HG03039 (cell line): Measurements from ENCODE around the gene PGBD5.

Source experiments
- ATAC-seq: cut with Tn5 transposase; IDR thresholded peaks from one replicate; pipeline ENCODE4 v1.9.1; 2021; ENCODE audit warnings: mild to moderate bottlenecking, moderate library complexity; ENCODE audit not compliant: unreplicated experiment

Gene PGBD5

DNA sequence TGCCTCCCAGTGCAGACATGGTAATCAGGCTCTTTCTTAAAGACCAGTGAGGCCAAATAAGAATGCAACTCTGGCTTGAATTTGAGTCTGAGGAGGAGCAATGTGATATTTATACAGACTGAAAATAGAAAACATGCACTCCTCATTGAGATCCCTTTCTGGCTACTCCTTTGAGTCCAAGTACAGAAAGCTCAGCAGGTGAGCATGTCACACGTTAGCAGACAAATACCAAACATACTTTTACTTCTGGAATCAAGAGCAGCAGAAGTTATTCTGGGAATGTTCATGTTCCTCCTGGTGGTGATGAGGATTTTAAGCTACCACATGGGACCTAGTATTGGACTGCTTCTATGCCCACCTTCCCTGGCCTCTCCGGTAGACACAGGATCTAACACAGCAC, 48.3 kb downstream of the PGBD5 start:
- no peak for ATAC-seq

- no peak for ATAC-seq
Measured at GRCh38 chr1:230377324-230377723, 48.8 kb downstream of the PGBD5 start.

GRCh38 chr1:230376296-230376695, 49.8 kb downstream of the PGBD5 start:
- ATAC-seq, result no peak

DNA sequence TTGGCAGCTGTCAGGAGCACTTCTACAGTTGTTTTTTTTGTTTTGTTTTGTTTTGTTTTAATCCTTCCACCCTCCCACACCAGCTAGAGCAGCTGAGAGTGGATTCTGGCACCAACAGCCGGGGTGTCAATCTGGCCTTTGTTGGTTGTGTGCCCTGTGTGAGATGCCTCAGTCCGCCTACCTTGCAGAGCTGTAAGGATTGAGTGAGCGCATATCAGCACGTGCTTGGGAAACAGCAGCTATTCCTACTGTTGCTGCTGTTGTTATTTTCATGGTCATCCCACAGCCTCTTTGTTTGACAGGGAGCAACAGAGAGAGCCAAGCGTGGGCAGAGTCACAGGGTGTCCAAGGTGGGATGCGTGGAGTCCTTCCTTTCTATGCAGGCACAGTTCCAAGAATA, 50.4 kb downstream of the PGBD5 start:
- no peak for ATAC-seq

GRCh38 chr1:230375147-230375546, 51.0 kb downstream of the PGBD5 start:
- no peak for ATAC-seq

DNA sequence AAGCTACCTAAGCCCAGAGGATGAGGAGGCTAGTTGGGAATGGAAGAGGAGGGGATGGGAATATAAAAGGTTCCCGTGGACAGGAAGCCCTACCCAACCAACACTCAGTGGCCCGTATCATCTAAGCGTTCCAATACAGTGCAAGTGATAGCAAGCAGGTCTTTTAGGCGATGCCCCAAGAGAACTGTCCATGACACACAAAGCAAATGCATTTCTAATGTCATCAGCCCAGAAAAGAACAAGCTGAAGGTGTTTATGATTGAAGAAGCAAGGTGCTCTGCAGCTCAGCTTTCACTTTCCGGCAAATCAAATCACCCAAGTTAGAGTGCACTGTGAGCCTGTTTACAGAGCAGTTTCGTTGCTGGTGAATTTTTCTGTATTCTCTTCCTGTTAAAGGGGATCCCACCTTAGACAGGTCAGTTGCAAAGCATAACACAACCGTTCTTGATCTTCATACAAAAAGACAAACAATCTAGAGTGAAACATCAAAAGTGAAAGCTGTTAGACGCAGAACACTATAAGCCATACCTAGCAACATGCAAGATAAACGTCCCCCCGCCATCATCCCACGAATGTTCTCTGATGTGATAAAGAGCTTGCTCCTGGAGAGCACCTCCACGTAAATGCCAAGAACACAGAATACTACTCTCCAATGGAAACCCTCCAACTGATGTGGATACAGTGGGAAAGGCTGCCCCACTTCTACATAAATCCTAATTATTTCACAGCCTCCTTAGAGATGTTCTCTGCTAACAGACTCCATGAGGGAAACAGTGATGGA, 54.0 kb downstream of the PGBD5 start:
- no peak for ATAC-seq

- ATAC-seq, result no peak
Measured at GRCh38 chr1:230370109-230370508, 56.0 kb downstream of the PGBD5 start.

DNA sequence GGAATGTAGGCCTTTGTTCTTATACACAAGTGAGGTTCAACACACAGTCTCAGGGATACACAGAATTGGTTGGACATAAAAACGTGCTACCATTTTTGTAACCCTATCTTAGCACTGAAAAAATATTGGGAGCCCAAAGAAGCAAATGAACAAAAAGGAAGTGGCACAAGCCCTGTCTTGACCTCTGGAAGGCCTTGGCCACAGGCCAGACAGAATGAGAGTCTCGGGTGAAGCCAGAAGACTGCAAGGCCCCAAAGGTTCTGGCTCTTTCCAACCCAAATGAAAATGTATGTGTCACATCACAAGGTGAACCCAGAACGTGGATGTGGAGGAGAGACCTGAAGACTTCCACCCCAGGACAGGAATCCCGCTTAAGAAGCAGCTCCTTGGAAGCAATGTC, 57.3 kb downstream of the PGBD5 start:
- ATAC-seq, result no peak

GRCh38 chr1:230368363-230368762, 57.8 kb downstream of the PGBD5 start:
- no peak for ATAC-seq

DNA sequence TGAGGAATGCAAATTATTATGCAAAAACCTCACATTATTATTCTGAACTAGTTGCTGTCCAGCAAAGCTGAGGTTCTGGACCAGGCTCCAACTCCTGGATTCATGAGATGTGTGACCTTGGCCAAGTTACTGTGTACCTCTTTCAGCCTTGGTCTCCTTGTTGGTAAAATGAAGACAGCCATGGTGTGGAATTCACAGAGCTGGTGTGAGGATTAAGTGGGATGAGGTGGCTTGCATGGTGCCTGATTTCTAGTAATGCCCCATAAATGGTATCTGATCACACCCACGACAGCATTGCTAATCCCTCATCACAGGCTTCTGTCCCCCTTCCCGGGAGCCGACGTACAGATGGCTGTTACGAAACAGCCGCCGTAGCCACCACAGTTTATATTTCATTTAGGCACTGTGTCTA, 59.6 kb downstream of the PGBD5 start:
- ATAC-seq, result no peak

- ATAC-seq, result no peak
Measured at GRCh38 chr1:230365723-230366307, 60.3 kb downstream of the PGBD5 start.

- no peak for ATAC-seq
Measured at GRCh38 chr1:230362949-230363348, 63.2 kb downstream of the PGBD5 start.

DNA sequence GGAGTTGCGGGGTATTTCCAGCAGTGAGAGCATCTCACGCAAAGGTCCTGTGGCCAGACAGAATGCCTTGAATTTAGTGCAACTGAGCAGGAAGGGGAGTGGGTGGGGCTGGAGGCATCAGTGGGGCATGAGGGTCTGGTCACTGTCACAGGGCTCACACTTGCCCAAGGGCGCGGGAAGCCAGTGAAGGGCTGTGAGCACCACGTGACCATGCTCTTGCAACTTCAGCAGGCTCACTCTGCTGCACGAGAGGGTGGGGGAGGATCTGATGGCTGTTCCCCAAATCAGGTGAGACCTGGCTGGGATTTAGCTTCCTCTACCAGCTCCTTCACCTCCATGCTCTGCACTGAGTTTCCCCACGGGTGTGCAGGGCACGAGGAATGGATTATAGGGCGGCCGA, 64.2 kb downstream of the PGBD5 start:
- no peak for ATAC-seq

- ATAC-seq, result no peak
Measured at GRCh38 chr1:230359992-230360668, 66.0 kb downstream of the PGBD5 start.

DNA sequence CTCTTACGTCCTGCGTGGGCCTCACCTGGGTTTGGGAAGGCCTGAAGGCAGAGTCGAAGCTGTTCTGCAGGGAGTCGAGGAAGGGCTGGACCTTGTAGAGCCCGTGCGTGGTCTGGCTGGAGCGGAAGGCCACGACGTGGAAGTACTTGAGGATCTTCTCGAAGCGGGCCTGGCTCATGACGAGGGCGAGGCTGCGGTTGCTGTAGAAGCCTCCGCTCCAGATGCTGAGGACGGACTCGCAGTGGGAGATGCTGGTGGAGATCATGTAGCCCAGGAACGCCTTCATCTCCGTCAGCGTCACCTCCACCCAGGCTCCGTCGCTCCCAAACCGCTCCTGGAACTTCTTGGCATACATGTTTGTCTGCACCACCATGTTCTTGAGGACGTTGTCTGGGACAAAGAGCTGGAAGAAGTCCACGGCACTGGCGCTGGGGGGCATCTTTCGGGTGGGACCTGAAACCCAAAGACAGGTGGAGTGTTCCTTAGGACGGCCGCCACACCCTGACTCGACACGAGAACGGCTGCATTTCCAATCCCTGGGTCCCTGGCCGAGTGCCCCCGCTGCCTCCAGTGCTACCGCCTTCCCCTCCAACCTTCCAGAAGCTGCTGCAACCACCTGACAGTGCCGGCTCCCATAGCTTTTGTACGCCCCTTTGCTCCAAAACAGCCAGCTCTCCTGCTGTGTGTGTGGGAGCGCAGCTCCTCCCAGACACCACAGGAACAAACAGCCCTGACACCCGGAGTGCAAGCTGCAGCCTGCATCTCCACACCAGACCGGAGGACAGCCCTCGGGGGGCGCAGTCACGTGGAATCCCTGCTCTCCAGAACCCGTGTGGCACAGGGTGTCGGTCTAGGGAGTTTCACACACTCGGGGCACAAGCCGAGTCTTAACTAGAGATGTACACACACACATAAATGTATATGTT, 69.0 kb downstream of the PGBD5 start:
- ATAC-seq, result no peak

- ATAC-seq, result no peak
Measured at GRCh38 chr1:230356190-230356589, 69.9 kb downstream of the PGBD5 start.

DNA sequence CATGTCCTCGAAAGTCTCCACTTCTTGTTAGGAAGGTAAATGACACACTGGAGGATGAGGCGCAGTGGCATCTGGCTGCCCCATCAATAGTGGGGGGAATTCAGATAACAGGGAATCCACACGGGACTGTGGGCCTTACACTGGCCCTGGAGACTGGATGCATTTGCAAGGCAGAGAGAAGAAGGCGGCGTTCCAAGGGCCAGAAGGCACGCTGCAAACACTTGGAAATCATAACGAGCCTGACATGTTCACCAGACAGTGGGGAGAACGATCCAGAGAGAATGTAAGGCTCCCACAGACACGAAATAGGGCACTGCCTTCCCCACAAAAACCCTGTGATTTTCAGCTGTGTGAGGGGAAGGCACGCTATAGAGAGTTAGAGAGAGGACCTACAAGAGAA, 70.5 kb downstream of the PGBD5 start:
- ATAC-seq, result no peak

DNA sequence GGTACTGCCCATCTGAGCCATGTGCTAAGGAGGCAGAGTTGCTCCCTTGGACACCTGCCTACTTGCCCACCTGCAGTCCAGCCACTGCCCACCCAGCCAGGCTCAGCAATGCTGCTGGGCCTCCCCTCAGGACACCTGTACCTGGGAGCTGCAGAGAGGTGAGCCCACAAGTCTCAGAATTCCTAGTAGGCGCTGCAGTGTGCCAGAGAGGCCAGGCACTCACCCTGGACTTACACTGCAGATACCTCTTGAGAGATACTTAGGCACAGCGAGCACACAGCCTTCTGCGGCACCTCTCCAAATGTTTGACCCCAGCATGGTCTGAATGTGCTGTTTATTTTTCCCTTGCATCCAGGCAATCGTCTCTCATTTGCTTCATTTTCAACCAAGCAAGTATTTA, 71.0 kb downstream of the PGBD5 start:
- ATAC-seq, result no peak

DNA sequence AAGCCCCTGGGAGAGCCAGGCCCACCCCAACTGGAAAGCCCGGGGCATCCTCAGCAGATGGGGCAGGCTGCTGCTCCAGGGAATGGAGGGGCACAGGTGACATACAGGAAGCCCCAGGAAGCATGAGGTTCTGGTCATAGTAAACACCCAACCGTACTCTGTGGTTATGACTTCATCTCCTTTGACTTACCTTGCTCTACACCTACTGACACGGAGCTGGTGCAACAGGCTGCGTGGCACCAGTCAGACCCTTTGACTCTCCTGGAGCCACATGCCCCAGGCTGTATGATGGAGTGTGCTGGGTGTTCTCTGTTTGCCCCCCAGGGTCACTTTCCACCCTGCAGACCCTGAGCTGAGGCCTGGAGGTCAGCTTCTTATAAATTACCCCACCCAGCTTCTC, 72.1 kb downstream of the PGBD5 start:
- no peak for ATAC-seq

DNA sequence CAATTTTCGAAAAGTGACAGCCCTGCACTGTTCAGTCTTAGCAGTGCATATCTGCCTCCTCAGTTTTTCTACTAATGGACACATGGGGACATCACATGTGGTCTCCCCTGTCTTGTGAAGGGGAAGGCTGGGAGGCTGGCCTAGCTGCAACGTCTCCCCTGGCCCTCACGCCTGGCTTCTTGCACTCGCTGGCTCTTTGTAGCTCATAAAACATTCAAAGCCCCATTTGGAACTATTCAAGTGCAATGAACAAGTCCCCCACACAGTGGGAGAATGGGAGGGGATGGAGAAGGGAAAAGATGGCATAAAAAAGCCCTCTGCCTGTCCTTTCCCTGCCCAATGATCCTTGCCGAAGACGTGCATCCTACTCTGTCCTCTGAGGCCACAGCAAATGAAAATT, 73.6 kb downstream of the PGBD5 start:
- ATAC-seq, result no peak

- ATAC-seq, result no peak
Measured at GRCh38 chr1:230351983-230352382, 74.1 kb downstream of the PGBD5 start.
